Common myeloid progenitor, CD34-positive (primary cell): ENCODE data around the gene APBA1.

Experiments
- CTCF ChIA-PET: fragments of 350-600 bp; sonication (Branson Sonifier 250); formaldehyde crosslinking; loops from one replicate; lab custom pipeline; 2021; ENCODE audit warnings: antibody characterized with exemption; lab: Charles Lee
- POLR2A ChIA-PET: fragments of 350-600 bp; sonication (Branson Sonifier 250); formaldehyde crosslinking; loops from one replicate; lab custom pipeline; 2021; ENCODE audit warnings: antibody characterized with exemption; lab: Charles Lee
- DNase-seq, 3 donors: peaks; one replicate each; pipeline versions ENCODE4 v3.0.0 to v3.0.0-alpha.2; 2013
- H3K27ac ChIP-seq, 2 experiments: 1 replicate in 1 of 2; 2 replicates in 1 of 2; pipeline ENCODE4 v1.7.0; 2013; ENCODE audit warnings: inconsistent platforms in 2 of 2, low read length in 2 of 2, mild to moderate bottlenecking in 2 of 2, low read depth in 1 of 2, moderate library complexity in 1 of 2; ENCODE audit not compliant: severe bottlenecking in 2 of 2, insufficient read depth in 1 of 2, poor library complexity in 1 of 2
- H3K27me3 ChIP-seq, 5 experiments: replicated peaks in 2 of 5; 1 replicate in 3 of 5; 2 replicates in 2 of 5; pipeline versions ENCODE4 v1.6.1 to v1.7.0; 2013; ENCODE audit warnings: low read length in 4 of 5, mild to moderate bottlenecking in 2 of 5, moderate library complexity in 2 of 5, inconsistent platforms in 1 of 5; ENCODE audit not compliant: insufficient read depth in 5 of 5, control insufficient read depth in 4 of 5
- H3K36me3 ChIP-seq, 4 experiments: 1 replicate in 2 of 4; 2 replicates in 2 of 4; pipeline versions ENCODE4 v1.6.1 to v1.7.0; 2013; ENCODE audit warnings: low read length in 3 of 4, control low read depth in 1 of 4, mild to moderate bottlenecking in 1 of 4; ENCODE audit not compliant: control insufficient read depth in 4 of 4, insufficient read depth in 4 of 4
- H3K4me1 ChIP-seq, 4 experiments: 1 replicate in 3 of 4; 2 replicates in 1 of 4; pipeline versions ENCODE4 v1.6.1 to v1.7.1; 2013; ENCODE audit warnings: low read length in 3 of 4, mild to moderate bottlenecking in 3 of 4, control low read depth in 1 of 4, inconsistent platforms in 1 of 4, moderate library complexity in 1 of 4; ENCODE audit not compliant: control insufficient read depth in 4 of 4, insufficient read depth in 4 of 4; ENCODE audit errors: control extremely low read depth in 1 of 4
- H3K4me3 ChIP-seq, 7 experiments: 1 replicate in 4 of 7; 2 replicates in 3 of 7; pipeline versions ENCODE4 v1.5.1 to v1.7.0; 2013; ENCODE audit warnings: mild to moderate bottlenecking in 7 of 7, low read length in 6 of 7, moderate library complexity in 6 of 7, inconsistent platforms in 2 of 7, low read depth in 2 of 7, control low read depth in 1 of 7; ENCODE audit not compliant: insufficient read depth in 4 of 7, control insufficient read depth in 1 of 7; ENCODE audit errors: extremely low read depth in 1 of 7
- H3K9me3 ChIP-seq, 5 experiments: 1 replicate in 4 of 5; 2 replicates in 1 of 5; pipeline versions ENCODE4 v1.6.1 to v1.7.1; 2013; ENCODE audit warnings: low read length in 4 of 5, mild to moderate bottlenecking in 2 of 5, inconsistent platforms in 1 of 5, low read depth in 1 of 5, moderate library complexity in 1 of 5; ENCODE audit not compliant: control insufficient read depth in 4 of 5, insufficient read depth in 2 of 5; ENCODE audit errors: control extremely low read depth in 1 of 5
- WGBS: methylation state at CpG from one replicate; pipeline ENCODE4 v1.1.5; 2013; ENCODE audit not compliant: insufficient coverage; 5-methylcytosine and 5-hydroxymethylcytosine counted together

APBA1 gene

GRCh38 chr9:69542942-69543704 lies 129.0 kb downstream of the APBA1 start:
- H3K36me3 ChIP-seq = no peaks in the 10 kb centered on the region
- 87% methylated on average over 5 of the region's 7 CpGs for WGBS
- H3K9me3 ChIP-seq = no peaks in the 10 kb centered on the region
- ChIA-PET CTCF (interaction anchor here (1.1 kb wide), 1 partner anchor 13 kb away, joined by 3 read pairs; no protein-coding TSS in a partner anchor), POLR2A (no interaction called here)
- no peak for DNase-seq
- H3K27me3 ChIP-seq = no peaks in the 10 kb centered on the region
- no peak overlapping the region for H3K27ac ChIP-seq
- H3K4me3 ChIP-seq = no peak overlapping the region
- H3K4me1 ChIP-seq = no peaks in the 10 kb centered on the region

GRCh38 chr9:69542058-69542457 lies 130.1 kb downstream of the APBA1 start:
- no peaks in the 10 kb centered on the region for H3K27me3 ChIP-seq
- no peak for DNase-seq
- CTCF ChIA-PET = interaction anchor here (1.1 kb wide), 1 partner anchor 14 kb away, joined by 3 read pairs; no protein-coding TSS in a partner anchor
- WGBS = 100% methylated on average over 2 of the region's 6 CpGs
- no peaks in the 10 kb centered on the region for H3K36me3 ChIP-seq
- no peak overlapping the region for H3K27ac ChIP-seq
- POLR2A ChIA-PET = no interaction called here
- H3K9me3 ChIP-seq = no peaks in the 10 kb centered on the region
- H3K4me3 ChIP-seq = no peak overlapping the region
- no peaks in the 10 kb centered on the region for H3K4me1 ChIP-seq

GRCh38 chr9:69535911-69536310 lies 136.3 kb downstream of the APBA1 start:
- H3K4me1 ChIP-seq = no peaks in the 10 kb centered on the region
- POLR2A ChIA-PET = no interaction called here
- no CpG with 5 or more reads among the region's 1 CpG for WGBS

GRCh38 chr9:69535286-69535832 lies 136.8 kb downstream of the APBA1 start:
- no peaks in the 10 kb centered on the region for H3K4me1 ChIP-seq
- no peak overlapping the region for H3K27ac ChIP-seq
- WGBS = 60% methylated on average over 1 of the region's 1 CpG
- POLR2A ChIA-PET = no interaction called here
- no peak for DNase-seq
- CTCF ChIA-PET = interaction anchor here (1.5 kb wide), 1 partner anchor 13 kb away, joined by 4 read pairs; no protein-coding TSS in a partner anchor
- no peak overlapping the region for H3K4me3 ChIP-seq
- H3K27me3 ChIP-seq = no peaks in the 10 kb centered on the region
- no peaks in the 10 kb centered on the region for H3K9me3 ChIP-seq
- no peaks in the 10 kb centered on the region for H3K36me3 ChIP-seq

More at GRCh38 chr9:69535911-69536310, 136.3 kb downstream of the APBA1 start:
- H3K4me3 ChIP-seq = no peak overlapping the region
- no peaks in the 10 kb centered on the region for H3K9me3 ChIP-seq
- CTCF ChIA-PET = no interaction called here
- no peaks in the 10 kb centered on the region for H3K36me3 ChIP-seq
- H3K27me3 ChIP-seq = no peaks in the 10 kb centered on the region
- H3K27ac ChIP-seq = no peak overlapping the region
- DNase-seq = no peak

GRCh38 chr9:69532396-69532795 lies 139.8 kb downstream of the APBA1 start:
- H3K27ac ChIP-seq = no peak overlapping the region
- DNase-seq = peak; percentile 6 to 60 (median 33)
- no peak overlapping the region for H3K4me3 ChIP-seq
- ChIA-PET POLR2A (no interaction called here), CTCF (no interaction called here)
- no peaks in the 10 kb centered on the region for H3K4me1 ChIP-seq
- no peaks in the 10 kb centered on the region for H3K36me3 ChIP-seq
- H3K9me3 ChIP-seq = no peaks in the 10 kb centered on the region
- 93% methylated on average over 4 of the region's 4 CpGs for WGBS
- H3K27me3 ChIP-seq = no peaks in the 10 kb centered on the region

- Histone ChIP-seq H3K9me3 (peaks cover 0 to 5% (median 0%) of the 10 kb centered on the region in 5 experiments), H3K27ac (no peak overlapping the region), H3K4me1 (no peaks in the 10 kb centered on the region), H3K4me3 (no peak overlapping the region), H3K27me3 (no peaks in the 10 kb centered on the region), H3K36me3 (no peaks in the 10 kb centered on the region)
- WGBS = no CpG with 5 or more reads among the region's 1 CpG
- ChIA-PET POLR2A (no interaction called here), CTCF (interaction anchor here (0.8 kb wide), 1 partner anchor 10 kb away, joined by 3 read pairs; no protein-coding TSS in a partner anchor)
- no peak for DNase-seq
Measured at GRCh38 chr9:69527454-69527853, 144.7 kb downstream of the APBA1 start.

- WGBS = 100% methylated on average over 1 of the region's 2 CpGs
- Histone ChIP-seq H3K36me3 (no peaks in the 10 kb centered on the region), H3K9me3 (peaks cover 0 to 5% (median 0%) of the 10 kb centered on the region in 5 experiments), H3K4me1 (no peaks in the 10 kb centered on the region), H3K4me3 (no peak overlapping the region), H3K27me3 (no peaks in the 10 kb centered on the region), H3K27ac (no peak overlapping the region)
- no peak for DNase-seq
- ChIA-PET POLR2A (no interaction called here), CTCF (interaction anchor here (0.8 kb wide), 1 partner anchor 9 kb away, joined by 3 read pairs; no protein-coding TSS in a partner anchor)
Measured at GRCh38 chr9:69526699-69527098, 145.5 kb downstream of the APBA1 start.
